Right cardiac atrium (tissue), 5 donors: ENCODE measurements around the gene KRTAP12-1. TPM values are rescaled to one million over a fixed set of nuclear protein-coding genes. Genes with fewer than 3 reads are reported as not detected.
"Not testable (repeated sequence)": the region's sequence is repeated elsewhere in the genome, so short reads cannot be mapped to it uniquely, and the experiment has no call there.

ENCODE experiments used
- ATAC-seq, 2 donors: fragments of 200-7000 bp; cut with Tn5 transposase; one replicate each; pipeline versions ENCODE4 v1.8.0 to v1.9.1; 2020; ENCODE audit warnings: moderate library complexity in 2 of 2, mild to moderate bottlenecking in 1 of 2
- DNase-seq, 3 donors: peaks; one replicate each; pipeline ENCODE4 v3.0.0-alpha.2; 2020
- H3K27ac ChIP-seq: one replicate; pipeline ENCODE4 v1.5.1; 2013; ENCODE audit warnings: mild to moderate bottlenecking, low read length, control low read depth, moderate library complexity
- H3K27me3 ChIP-seq: one replicate; pipeline ENCODE4 v1.6.1; 2013; ENCODE audit not compliant: control insufficient read depth, insufficient read depth
- H3K4me1 ChIP-seq: one replicate; pipeline ENCODE4 v1.6.1; 2013; ENCODE audit warnings: low read length; ENCODE audit not compliant: control insufficient read depth, insufficient read depth
- H3K4me3 ChIP-seq: one replicate; pipeline ENCODE4 v1.5.1; 2013; ENCODE audit warnings: low read length, control low read depth
- H3K9me3 ChIP-seq: one replicate; pipeline ENCODE4 v1.6.1; 2013; ENCODE audit warnings: low read length; ENCODE audit not compliant: control insufficient read depth
- WGBS: extraction: QIAGEN DNeasy Blood & Tissue Kit; methylation state at CpG from one replicate; pipeline ENCODE4 v1.1.7; 2013; 5-methylcytosine and 5-hydroxymethylcytosine counted together
- intact Hi-C, 4 donors: fragments of 100-400 bp; cut with DNase I; formaldehyde crosslinking; loops; one replicate each; pipeline versions ENCODE4 v1.11.0 to v1.14.0; 2022 to 2023
- polyA plus RNA-seq: library from polyadenylated mRNA; stranded (reverse); fragments of 200-250 nt; gene quantifications from one replicate; pipeline ENCODE4 v1.2.3, GENCODE V29; 2013
- total RNA-seq, 4 donors: library from RNA; stranded (reverse); fragmentation: NEBNext Ultra II Directional; extraction: Animal tissue kit (Norgen Biotek cat#: 25700); gene quantifications; one replicate each; pipeline ENCODE4 v1.2.1, GENCODE V29; 2021
- donor health status: healthy with polysubstance abuse.
- donor health status: DM: no; HTN: yes; CAD: no.
- donor health status: DM: no; HTN: no; CAD: no.
- donor health status: DM: no; HTN: yes; CAD: no; lungs with severe emphysema.
- donor health status: DM: yes; HTN: yes; CAD: no.

The KRTAP12-1 gene
- total and polyA plus RNA-seq, 5 donors = not detected

GRCh38 chr21:44649521-44650100 is 32.4 kb downstream of the KRTAP12-1 start:
- no peaks in the 10 kb centered on the region for H3K27me3 ChIP-seq
- ATAC-seq (no peak), DNase-seq (no peak)
- H3K4me3 ChIP-seq = no peak overlapping the region
- no peak overlapping the region for H3K27ac ChIP-seq
- 81% methylated on average over 18 of the region's 18 CpGs for WGBS
- intact Hi-C loops = no loop called here
- H3K4me1 ChIP-seq = no peaks in the 10 kb centered on the region
- no peaks in the 10 kb centered on the region for H3K9me3 ChIP-seq

DNA sequence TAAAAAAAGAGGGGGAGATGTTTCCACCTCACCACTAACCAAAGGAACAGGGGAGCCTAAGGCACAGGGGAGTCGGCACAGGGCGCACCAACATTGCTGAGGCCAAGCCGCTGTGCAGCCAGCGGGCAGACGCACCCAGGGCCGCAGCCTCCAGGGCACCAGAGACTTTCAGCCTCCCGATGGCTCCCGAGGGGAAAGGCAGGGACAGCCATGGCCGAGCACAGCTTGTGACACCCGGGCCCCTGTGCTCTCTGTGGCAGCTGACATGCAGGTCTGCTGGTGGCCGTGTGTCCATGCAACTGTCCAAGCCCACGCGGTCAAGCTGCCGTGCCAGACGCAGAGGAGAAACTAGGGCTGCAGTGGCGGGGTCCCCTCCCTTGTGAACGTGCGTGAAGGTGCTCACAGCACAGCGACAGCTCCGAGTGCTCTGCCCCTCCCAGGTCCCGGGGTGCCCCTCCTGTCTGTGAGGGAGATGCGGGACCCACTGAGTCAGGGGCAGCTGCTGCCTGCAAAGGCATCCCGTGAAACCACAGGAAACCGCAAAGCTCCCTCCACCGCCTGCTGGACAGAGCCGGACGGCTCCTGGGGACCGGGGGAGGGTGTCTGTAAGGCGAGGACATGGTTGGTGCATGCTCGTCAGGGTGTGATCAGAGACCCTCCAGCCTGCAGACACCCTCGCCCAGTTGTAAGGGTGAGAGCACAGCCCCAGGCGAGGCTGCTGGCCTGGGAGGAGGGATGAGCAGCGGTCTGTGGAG is 33.2 kb downstream of the KRTAP12-1 start:
- no peaks in the 10 kb centered on the region for H3K4me1 ChIP-seq
- ATAC-seq = no peak
- no peak overlapping the region for H3K4me3 ChIP-seq
- DNase-seq = no peak
- 76% methylated on average over 33 of the region's 33 CpGs for whole genome bisulfite sequencing
- intact Hi-C loops = no loop called here
- H3K9me3 ChIP-seq = no peaks in the 10 kb centered on the region
- H3K27me3 ChIP-seq = no peaks in the 10 kb centered on the region
- H3K27ac ChIP-seq = no peak overlapping the region

GRCh38 chr21:44647222-44647552 is 34.8 kb downstream of the KRTAP12-1 start:
- no peak for ATAC-seq
- WGBS = 68% methylated on average over 8 of the region's 8 CpGs
- no peak for DNase-seq
- no peak overlapping the region for H3K27ac ChIP-seq
- H3K27me3 ChIP-seq = no peaks in the 10 kb centered on the region
- no peak overlapping the region for H3K4me3 ChIP-seq
- H3K4me1 ChIP-seq = no peaks in the 10 kb centered on the region
- H3K9me3 ChIP-seq = no peaks in the 10 kb centered on the region
- intact Hi-C loops = no loop called here

DNA sequence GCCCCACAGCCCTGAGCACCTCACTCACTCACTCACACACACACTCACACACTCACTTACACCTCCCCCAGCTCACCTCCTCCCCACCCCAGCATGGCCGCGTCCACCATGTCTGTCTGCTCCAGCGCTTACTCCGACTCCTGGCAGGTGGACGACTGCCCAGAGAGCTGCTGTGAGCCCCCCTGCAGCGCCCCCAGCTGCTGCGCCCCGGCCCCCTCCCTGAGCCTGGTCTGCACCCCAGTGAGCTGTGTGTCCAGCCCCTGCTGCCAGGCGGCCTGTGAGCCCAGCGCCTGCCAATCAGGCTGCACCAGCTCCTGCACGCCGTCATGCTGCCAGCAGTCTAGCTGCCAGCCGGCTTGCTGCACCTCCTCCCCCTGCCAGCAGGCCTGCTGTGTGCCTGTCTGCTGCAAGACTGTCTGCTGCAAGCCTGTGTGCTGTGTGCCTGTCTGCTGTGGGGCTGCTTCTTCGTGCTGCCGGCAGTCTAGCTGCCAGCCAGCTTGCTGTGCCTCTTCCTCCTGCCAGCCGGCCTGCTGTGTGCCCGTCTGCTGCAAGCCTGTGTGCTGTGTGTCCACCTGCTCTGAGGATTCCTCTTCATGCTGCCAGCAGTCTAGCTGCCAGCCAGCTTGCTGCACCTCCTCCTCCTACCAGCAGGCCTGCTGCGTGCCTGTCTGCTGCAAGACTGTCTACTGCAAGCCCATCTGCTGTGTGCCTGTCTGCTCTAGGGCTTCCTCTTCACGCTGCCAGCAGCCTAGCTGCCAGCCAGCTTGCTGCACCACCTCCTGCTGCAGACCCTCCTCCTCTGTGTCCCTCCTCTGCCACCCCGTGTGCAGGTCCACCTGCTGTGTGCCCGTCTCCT is 35.4 kb downstream of the KRTAP12-1 start, which contains the start of gene KRTAP10-11:
TSS of gene KRTAP10-11 (plus strand) at position 49 of the 856 bp plus-strand sequence. CDS start at position 94, 45 bp downstream.
- H3K4me3 ChIP-seq, intact Hi-C loops, ATAC-seq, H3K4me1 ChIP-seq, H3K27me3 ChIP-seq, H3K27ac ChIP-seq, DNase-seq, H3K9me3 ChIP-seq: not testable (repeated sequence)
- 74% methylated on average over 21 of the region's 21 CpGs for WGBS

DNA sequence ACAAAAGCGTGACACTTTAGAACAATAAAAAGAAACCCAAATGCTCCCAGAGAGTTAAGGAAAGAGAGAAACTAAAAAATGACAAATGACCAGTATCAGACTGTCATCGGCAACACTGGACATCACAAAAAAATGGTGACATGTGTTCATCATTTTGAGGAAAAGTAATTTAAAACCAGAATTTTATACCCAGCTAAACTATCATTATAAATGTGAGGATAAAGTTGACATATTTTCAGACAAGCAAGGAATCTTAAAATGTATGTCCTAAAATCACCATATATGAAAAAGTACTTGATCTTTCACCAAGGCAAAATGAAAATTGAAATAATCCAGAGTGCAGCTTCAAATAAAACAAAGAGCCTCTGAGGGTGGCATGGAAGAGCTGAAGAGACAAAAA is 37.1 kb downstream of the KRTAP12-1 start:
- no peaks in the 10 kb centered on the region for H3K27me3 ChIP-seq
- 46% methylated on average over 2 of the region's 2 CpGs for WGBS
- peaks cover 4% of the 10 kb centered on the region for H3K9me3 ChIP-seq
- no peak for ATAC-seq
- no peak overlapping the region for H3K4me3 ChIP-seq
- no peak overlapping the region for H3K27ac ChIP-seq
- DNase-seq = no peak
- H3K4me1 ChIP-seq = no peaks in the 10 kb centered on the region
- intact Hi-C loops = no loop called here

GRCh38 chr21:44643741-44644310 is 38.1 kb downstream of the KRTAP12-1 start:
- Histone ChIP-seq H3K4me3 (no peak overlapping the region), H3K4me1 (no peaks in the 10 kb centered on the region), H3K27ac (no peak overlapping the region), H3K9me3 (peaks cover 4% of the 10 kb centered on the region), H3K27me3 (no peaks in the 10 kb centered on the region)
- no peak for DNase-seq
- ATAC-seq = no peak
- 61% methylated on average over 14 of the region's 14 CpGs for WGBS
- intact Hi-C loops = no loop called here

GRCh38 chr21:44640761-44641160 is 41.2 kb downstream of the KRTAP12-1 start:
- no peak for ATAC-seq
- Histone ChIP-seq H3K27me3 (no peaks in the 10 kb centered on the region), H3K4me3 (no peak overlapping the region), H3K27ac (no peak overlapping the region), H3K9me3 (peaks cover 4% of the 10 kb centered on the region), H3K4me1 (no peaks in the 10 kb centered on the region)
- no peak for DNase-seq
- intact Hi-C loops = no loop called here
- 84% methylated on average over 5 of the region's 5 CpGs for WGBS

GRCh38 chr21:44639331-44639655 is 42.7 kb downstream of the KRTAP12-1 start:
- H3K27me3 ChIP-seq = no peaks in the 10 kb centered on the region
- H3K9me3 ChIP-seq = peaks cover 4% of the 10 kb centered on the region
- WGBS = 82% methylated on average over 12 of the region's 12 CpGs
- intact Hi-C loops = no loop called here
- H3K4me1 ChIP-seq = no peaks in the 10 kb centered on the region
- no peak for ATAC-seq
- no peak overlapping the region for H3K27ac ChIP-seq
- DNase-seq = no peak
- no peak overlapping the region for H3K4me3 ChIP-seq

GRCh38 chr21:44638506-44639330 is 43.2 kb downstream of the KRTAP12-1 start:
- DNase-seq, H3K9me3 ChIP-seq, intact Hi-C loops, H3K4me1 ChIP-seq, H3K27ac ChIP-seq, H3K4me3 ChIP-seq, H3K27me3 ChIP-seq: not testable (repeated sequence)
- ATAC-seq = peak in 1 of 2 donors; percentile 22
- WGBS = 77% methylated on average over 21 of the region's 21 CpGs

GRCh38 chr21:44637851-44638348 is 44.1 kb downstream of the KRTAP12-1 start:
- H3K27me3 ChIP-seq, H3K4me1 ChIP-seq, DNase-seq, H3K27ac ChIP-seq, H3K9me3 ChIP-seq, ATAC-seq, H3K4me3 ChIP-seq, intact Hi-C loops: not testable (repeated sequence)
- WGBS = 49% methylated on average over 12 of the region's 12 CpGs
